Activated CD4-positive, alpha-beta T cell treated with anti-CD3 and anti-CD28 coated beads, Interleukin-2, amount 50 U/mL, for 4 hours (primary cell): ENCODE results near the gene PPARA.

Experiments
- DNase-seq, 2 experiments: peaks; one replicate each; pipeline ENCODE4 v3.0.0-alpha.2; 2020

PPARA gene

DNA sequence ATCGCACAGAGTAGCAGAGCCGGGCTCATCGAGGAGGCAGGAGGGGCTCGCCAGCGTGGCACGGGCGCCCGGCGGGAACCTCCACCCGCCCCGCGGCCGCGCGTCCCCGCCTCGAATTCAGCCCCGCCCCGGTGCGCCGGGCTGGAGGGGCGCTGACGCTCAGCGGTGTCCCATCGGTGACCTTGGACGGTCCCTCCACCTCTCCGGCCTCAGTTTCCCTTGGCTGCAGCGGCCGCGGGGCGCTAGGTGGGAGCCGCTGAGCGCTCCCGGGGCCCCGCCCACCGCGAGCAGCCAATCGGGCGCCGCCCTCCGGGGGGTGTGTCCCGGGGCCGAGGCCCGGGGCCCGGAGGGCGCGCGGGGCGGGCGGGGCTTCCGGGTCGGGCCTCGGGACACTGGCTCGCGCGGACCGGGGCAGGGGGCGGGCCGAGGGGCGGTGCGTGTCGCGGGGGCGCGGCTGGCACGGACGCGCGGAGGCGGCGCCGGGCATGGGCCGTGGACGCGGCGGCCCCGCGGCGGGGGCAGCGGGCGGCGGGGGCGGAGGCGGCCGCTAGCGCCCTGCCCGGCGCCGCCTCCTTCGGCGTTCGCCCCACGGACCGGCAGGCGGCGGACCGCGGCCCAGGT is at the start of gene PPARA:
Gene PPARA (plus strand): TSS at position 493 of the 621 bp plus-strand sequence. CDS start 47,858 bp downstream, outside the sequence.
- peak; percentile 71 to 75 for DNase-seq

DNA sequence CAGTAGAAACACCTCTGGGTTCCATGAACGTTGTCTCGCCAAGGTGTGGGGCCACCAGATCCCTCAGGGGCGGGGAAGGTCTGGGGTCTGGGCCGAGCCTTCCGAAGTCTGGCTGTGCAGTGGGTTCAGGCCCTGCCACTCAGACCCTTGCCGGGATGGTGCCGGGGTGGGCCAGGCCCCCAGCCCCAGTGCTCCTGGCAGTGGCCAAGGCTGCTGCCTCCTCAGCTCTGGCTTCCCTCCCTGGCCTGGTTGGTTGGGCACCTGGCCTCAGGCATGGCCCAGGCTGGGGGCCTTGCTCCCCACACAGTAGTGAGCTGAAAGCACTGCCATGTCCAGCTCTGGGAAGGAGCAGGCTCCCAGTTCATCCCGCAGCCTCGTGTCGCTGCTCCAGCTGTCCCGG is 48.2 kb upstream of the PPARA start:
- DNase-seq: no peak

DNA sequence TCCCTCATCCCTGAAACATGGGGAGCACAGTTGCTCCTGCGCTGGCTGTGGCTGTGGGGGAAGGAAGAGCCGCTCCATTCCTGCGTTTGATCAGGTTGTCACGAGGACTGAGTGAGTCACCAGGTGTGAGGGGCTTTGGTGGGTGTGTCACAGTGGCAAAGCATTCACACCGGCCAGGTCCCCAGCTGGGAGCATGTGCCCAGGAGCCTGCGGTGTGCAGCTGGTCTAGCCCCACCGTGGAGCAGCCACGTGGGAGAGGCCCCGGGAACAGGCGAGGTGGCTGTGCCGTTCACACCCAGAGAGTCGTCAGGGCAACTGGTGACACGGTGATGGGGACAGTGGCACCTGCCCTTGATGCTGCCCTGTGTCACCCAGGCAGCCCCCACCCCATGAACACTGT is 47.6 kb upstream of the PPARA start:
- DNase-seq: no peak

DNA sequence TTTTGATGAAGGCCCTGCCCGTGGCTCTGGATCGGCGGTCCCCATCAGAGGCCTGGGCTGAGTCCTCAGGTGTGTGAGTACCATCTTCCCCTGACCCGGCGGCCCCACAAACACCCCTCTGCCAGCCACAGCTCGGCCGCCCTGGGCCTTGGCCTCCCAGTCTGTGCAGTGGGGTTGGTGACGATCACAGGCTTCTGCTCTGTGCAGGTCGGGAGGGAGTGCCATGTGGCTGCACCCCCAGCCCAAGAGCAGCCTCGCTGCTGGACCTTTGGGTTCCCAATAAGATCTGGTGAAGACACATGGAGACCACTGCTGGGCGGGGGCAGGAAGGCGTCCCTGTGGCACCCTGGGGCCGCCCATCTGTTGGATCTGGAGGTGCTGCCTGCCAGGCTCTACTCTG is 47.1 kb upstream of the PPARA start:
- DNase-seq: no peak

DNA sequence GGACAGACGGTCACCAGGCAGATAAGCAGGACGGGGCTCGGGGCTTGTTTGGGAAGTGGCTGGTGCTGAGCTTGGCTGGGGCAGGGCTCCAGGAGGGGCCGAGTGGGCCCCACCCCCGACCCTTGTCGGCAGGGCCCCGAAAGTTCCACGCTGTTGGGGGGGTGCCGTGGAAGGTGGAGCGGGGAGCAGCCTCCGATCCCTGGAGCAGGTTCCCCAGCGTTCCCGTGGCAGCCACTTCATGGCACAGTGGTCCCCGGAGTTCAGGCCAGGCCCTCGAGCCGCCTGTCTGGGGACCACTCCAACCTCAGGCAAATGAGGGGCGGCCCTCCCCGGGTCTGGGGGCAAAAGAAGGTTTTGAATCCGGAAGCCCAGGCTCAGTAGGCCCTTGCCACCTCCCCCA is 46.7 kb upstream of the PPARA start:
- DNase-seq: no peak

DNA sequence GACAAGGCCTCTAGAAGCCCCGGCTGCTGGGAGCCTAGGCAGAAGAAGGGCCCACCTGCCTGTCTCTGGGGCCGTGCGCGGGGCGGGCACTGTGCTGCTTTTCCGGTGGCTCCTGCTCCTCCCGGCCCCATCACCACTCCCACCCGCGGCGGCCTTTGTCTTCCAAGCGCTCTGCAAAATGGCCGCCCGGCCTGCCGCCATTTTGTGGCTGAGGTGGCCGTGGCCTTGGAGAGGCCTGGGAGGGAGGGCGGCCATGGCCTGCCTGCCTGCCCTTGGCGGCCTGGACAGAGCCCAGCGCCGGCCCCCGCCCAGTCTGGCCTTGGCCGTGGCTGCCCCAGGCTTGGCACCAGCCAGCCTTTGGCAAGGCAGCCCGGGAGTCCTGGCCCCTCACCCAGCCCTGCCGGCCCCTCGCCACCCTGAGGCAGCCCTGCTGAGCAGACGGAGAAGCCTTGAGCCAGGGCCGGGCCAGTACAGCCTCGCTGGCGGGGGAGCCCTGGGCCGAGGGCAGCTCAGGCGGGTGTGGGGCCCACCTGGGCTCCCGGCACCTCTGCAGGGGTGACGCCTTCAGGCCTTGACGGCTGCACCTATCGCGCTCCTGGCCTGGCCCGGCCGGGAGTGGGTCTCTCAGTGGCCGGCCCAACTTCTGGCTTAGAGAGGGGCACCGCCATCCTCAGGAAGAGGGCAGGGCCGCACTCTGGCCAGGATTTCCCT is 46.0 kb upstream of the PPARA start:
- no peak for DNase-seq

DNA sequence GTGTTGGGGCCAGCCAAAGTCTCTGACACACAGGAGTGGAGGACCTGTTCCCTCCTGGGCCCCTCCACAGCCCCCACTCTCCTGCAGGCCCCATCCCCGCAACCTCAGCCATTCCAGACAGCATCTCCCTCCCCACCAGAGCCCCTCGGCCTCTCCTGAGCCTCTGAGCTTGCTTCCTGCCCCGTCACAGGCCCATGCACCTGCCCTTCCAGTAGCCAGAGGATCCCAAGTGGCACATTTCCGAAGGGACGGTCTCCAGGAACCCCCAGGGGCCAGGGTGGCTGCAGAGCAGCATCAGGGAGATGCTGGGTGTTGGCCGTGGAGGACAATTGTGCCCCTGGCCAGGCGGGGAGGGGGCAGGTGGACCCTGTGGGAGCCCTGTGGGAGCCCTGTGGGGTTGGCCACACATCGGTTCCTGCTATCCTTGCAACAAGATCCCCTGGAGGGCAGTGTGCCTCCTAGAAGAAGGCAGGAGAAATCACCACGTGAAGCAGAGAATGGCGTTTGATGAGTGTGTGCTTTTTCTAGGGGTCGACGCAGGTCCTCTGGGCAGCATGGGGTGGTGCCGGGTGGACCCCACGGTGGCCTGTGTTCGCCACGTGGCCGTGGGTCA is 45.3 kb upstream of the PPARA start:
- DNase-seq: no peak

DNA sequence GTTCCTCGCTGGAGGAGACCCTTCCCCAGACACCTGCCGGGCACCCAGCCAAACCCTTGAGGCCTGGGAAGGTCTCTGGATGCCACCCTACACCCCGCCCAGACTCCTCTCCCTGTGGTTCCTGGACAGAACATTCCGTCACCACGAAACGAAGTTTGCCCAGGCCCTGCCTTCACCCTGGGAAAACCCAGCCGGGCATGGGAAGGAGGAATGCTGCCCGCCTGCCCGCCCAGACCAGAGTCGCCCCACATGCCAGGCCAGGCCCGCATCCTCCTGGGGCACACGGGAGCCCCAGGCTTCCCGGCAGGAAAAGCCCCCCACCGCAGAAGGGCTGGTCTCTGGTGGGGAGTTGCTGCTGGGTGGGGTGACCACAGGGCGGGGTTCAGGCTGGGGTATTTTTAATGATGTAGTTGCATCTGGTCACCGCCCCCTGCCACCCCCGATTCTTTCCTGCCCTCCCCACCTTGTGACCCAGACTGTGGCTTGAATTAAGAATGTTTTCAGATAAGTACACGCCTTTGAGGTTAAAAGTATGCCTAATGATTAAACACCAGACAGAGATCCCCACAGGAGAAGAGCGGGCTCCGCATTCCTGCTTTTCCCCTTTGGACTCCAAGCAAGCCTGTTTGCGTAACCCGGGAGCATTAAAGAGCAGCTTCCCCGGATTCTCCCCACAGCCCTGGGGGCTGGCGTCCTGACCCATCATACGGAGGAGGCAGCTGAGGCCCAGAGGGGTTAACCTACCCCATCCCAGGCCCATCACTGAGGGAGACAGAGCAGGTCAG is 44.6 kb upstream of the PPARA start:
- no peak for DNase-seq

DNA sequence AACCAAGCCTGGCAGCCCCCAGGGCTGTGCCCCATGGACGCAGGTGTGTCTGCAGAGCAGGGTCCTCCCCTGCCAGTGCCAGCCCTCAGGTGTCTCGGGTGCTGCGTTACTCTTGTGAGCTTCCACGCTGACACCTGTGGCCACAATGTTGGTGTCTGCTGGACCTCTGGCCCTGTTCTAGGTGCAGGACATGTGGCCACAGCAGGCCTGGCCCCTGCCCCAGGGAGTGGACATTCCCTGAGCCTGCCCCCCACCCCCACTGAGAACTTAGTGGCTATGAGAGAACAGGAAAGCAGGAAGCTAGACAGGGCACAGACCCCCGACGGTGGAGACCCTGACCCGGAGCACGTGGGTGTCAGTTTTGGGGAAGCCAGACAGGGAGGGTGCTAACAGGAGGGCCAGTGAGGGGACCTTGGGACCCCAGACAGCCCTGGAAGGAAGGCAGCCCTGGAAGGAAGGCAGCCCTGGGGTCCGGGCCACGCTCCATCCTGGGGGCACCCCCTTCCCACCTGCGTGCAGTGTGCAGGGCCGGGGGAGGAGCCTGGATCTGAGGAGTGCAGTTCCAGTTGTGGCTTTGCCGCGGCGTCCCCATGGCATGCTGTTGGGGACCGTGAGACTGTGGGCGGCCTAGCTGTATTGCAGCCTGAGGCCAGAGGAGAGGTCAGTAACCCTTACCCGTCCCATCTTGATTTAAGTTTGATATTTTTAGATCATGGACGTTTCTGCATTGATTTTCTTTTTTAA is 43.9 kb upstream of the PPARA start:
- no peak for DNase-seq

DNA sequence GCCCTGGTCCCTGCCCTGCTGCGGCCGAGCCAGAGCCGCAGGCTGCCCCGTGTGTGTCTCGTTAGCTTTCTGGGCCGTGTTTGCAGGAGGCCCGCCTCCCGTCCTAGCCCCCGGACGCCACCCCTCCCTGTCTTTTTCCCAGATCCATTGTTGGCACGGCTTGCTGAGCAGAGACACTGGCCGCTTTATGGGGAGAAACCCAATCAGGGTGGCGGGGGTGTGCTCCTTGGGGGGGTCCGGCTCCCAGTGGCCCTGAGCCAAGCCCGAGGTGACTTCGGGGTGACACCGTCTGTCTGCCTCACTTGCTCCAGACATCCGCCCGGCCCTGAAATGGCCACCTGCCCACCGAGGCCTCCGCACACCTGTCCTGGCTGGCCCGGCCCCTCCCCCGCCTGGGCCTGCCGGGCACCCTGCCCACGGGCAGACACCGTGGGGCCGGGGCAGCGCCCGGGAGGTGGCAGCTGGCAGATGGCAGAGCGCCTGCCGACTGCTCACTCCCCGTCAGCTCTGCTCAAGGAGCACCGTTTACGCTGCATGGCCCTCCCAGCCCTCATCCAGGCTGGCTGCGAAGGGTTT is 43.1 kb upstream of the PPARA start:
- no peak for DNase-seq

DNA sequence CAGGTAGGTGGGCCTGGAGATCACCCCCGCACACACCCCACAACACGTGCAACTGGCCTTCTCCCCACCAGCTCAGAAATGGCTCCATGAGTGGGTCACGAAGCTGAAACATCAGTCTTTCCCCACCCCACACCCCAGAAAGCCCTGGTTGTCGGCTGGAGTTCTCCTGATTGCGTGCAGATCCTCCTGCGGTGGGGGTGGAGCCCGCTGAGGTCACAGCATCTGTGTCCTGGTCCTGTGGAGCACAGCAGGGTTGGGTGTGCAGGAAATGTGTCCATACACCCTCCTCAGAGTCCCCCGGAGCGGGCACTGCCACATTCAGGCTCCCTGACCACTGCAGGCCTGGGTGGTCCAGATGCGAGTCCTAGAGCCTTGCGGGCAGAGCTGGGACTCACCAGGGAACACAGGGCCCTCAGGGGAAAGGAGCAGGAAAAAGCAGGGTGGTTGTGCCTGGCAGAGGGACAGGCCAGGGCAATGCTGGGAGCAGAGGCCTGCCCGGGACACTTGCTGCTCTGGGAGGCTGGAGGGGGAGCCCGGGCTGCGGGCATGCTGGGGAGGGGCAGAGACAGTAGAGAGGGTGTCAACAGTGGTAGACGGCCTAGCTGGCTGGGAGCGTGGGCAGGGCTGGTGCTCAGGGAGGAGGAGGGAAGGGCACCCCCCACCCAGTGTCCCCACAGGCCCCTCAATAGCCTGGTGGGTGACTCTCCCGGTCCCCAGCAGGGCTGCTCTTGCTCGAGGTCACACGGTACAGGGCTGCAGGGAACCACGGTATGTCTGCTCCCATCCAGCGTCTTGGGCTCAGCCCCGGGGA is 42.4 kb upstream of the PPARA start:
- no peak for DNase-seq

DNA sequence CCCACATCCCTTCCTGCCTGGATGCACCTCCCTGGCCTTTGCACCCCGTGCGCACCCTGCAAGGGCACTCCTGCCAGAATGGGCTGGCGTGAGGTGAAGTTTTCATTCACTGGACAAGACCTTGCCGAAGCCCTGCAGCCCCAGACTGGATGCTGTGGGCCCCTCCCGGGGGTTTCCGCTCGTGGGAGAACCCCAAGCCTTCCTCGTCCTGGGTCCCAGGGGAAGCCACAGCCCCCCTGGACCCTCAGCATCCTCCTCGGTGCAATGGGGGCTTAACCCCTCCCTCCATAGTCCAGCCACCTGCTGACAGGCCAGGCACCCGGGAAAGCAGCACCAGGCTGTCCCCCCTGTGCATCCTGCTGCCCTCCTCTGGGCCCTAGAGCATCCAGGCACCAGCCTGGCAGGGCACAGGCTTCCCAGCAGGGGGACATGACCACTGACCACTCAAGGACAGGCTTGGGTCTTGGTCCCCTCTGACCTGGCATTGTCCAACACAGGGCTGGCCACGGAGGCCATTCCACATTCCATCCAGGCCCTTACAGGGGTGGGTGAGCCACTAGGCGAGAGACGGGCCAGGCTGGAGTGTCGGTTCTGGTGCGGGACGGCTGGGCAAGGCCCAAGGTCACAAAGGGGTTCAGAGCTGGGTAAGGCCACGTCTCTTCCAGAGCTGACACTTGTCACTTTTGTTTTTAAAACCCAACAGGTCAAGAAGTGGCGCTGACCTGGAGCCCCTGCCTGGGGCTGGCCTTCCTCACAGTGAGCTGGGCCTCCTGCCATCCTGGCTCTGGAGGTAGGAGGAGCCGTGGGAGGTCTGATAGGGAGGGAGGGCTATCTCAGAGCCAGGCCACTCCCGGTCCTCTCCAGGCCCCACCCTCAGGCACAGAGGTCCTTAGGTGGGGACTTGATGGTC is 41.5 kb upstream of the PPARA start:
- DNase-seq: no peak

DNA sequence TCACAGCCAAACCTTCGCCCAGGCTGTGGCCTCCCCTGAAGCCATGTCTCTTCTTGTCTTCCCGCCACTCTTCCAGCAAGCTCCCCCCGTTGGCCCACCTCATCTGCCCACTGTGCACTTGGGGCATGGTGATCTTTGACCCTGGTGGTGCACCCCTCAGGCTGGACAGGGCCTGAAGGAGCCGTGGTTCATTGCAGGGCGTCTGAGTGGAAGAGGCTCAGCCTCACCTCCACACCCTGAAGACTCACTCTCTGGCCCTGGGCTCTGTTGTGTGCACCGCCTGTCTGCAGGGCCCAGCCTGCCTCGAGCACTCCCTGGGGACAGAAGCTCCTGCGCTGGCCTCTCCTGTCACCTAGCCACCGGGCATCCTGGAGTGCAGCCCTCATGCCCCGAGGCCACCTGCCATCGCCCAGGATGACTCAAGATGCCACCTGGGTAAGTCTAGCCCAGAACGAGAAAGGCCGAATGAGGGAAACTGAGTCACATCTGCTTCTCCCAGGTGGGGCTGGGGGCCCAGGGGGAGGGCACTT is 40.8 kb upstream of the PPARA start:
- DNase-seq: no peak

DNA sequence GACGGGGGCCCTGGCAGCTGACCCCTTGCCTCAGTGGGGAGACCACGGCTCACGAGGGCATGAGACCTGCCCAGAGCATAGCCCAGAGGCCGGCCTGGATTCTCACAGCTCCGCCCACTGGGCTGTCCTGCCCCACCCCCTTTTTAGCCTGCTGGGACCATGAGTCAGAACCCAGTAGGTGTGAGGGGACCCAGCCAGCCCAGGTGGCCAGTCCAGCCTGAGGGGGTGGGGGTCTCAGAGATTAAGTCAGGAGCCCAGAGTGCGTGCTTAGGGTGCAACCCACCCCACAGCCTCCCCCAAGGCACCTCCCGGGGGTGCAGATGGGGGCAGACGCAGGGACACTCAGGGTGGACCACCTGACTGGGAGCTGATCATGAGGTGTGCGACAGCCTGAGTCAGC is 40.1 kb upstream of the PPARA start:
- no peak for DNase-seq

DNA sequence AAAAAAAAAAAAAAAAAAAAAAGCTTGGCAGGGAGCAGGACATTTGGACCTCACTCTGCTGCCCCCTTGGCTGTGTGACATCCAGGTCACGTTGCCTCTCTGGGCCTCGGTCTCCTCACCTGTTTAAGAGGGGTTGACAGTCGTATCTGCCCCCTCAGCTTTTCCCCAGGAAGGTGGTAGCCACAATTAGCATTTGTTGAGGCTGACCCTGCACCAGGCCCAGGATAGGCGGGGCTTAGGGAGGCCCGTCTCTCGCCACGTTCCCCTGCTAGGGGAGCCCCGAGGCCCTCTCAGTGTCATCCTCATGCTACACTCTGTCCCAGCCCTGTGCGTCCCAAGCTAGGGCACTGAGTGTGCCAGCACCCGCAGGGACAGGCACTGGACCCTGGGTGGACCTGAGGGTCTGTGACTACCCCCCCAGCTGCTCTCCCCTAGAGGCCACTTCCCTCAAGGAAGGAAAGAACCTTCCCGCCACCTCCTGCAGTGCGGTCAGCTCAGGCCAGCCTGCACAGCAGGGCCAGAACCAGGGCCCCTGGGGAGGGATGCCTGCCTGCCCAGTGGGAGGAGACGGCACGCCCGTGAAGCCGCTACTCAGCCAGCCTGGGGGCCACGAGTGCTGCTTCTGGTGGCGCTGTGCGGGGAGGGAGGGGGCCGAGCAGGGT is 38.5 kb upstream of the PPARA start:
- no peak for DNase-seq

DNA sequence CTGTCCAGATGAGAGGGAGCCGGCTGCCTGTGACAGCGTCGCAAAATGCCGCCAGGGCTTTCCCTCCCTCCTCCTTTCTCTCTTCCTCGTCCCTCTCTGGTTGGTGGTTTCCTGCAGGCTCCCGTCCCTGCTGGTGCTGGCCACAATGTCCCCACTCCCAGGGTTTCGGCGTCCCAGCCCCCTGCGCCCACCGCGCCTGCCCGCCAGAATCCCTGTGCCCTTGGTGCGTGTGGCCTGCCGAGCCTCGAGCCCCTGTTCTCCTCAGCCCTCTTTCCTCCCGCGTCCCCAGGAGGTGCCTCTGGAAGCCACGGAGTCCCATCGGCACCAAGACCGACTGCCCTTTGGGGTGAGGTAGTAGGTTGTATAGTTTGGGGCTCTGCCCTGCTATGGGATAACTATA is 37.9 kb upstream of the PPARA start:
- no peak for DNase-seq

DNA sequence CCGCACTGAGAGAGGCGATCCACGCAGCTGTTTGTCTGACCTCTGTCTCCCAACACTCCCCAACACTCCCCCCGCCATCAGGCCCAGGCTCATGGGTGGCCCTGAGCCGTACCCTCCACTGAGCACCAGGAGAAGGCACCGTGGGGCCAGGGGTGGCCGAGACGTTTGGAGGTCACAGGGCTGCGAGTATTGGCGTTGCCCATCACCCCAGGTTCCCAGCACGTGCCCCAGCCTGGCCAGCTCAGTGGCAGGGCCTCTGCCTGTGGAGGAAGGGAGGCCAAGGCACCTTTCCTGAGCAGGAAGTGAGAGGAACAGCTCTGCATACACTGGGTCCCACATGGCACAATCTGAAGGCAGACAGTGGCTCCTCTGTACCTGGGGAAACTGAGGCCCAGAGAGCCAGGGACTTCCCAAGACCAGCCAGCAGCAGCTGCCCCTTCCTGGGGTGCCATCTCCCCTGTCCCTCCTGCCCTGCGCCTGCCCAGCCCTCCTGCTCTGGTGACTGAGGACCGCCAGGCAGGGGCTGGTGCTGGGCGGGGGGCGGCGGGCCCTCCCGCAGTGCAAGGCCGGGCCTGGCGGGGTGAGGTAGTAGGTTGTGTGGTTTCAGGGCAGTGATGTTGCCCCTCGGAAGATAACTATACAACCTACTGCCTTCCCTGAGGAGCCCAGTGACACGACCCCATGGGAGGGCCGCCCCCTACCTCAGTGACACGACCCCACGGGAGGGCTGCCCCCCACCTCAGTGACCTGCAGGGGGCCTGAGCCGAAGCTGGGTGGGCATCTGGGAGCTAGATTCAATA is 37.0 kb upstream of the PPARA start:
- DNase-seq: no peak

DNA sequence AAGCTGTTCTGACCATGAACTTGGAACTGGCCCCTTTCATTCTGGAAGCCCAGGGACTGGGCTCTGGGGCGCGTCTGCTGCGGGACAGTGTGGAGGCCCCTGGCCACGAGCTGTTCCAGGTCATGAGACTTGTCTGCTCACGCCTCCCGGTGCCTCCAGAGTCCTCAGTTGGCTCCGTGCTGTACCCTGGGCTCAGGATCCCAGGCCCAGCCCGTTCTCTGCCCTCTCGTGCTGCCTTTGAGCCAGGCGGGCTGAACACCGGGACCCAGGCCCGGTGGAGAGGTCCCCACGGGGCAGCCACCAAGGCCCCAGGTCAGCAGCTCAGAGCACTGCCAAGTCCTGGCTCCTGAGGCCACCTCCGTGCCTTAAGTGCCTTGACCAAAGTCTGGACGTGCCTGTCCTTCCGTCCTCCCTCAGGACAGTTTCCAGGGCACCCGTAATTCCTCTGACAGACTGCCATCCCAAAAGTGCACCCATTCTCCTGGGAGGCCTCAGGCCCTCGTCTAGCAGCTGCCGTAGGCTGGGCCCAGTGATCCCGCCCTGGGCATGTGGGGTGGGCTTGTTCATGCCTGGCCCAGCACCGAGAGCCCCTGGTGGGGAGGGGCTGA is 36.3 kb upstream of the PPARA start:
- DNase-seq: no peak
